Keratinocyte (primary cell): ENCODE measurements around the gene SRD5A3. TPM values are rescaled to one million over a fixed set of nuclear protein-coding genes. Genes with fewer than 3 reads are reported as not detected.

Source experiments
- DNase-seq: peaks from one replicate; pipeline ENCODE4 v3.0.0-alpha.2; 2011; ENCODE audit warnings: low read depth, missing footprints, low spot score
- FAIRE-seq: peaks from 2 replicates; lab custom pipeline; 2011; peaks lifted over from hg19 to GRCh38; lab: Jason Lieb, UNC
- H2AFZ ChIP-seq: 2 replicates; pipeline ENCODE4 v1.6.0; 2012; ENCODE audit warnings: low read length, control low read depth, inconsistent platforms; ENCODE audit not compliant: control insufficient read depth
- H3K27ac ChIP-seq: 2 replicates; pipeline ENCODE4 v1.5.1; 2011; ENCODE audit warnings: low read length; ENCODE audit not compliant: control insufficient read depth, insufficient read depth
- H3K27me3 ChIP-seq: 3 replicates; pipeline ENCODE4 v1.6.0; 2011; ENCODE audit warnings: low read length; ENCODE audit not compliant: control insufficient read depth, insufficient read depth; ENCODE audit errors: extremely low read depth
- H3K36me3 ChIP-seq, 2 experiments: 2 replicates in 1 of 2; 3 replicates in 1 of 2; pipeline ENCODE4 v1.5.1; 2011; ENCODE audit warnings: low read length in 2 of 2, mild to moderate bottlenecking in 1 of 2; ENCODE audit not compliant: control insufficient read depth in 2 of 2, insufficient read depth in 2 of 2; ENCODE audit errors: extremely low read depth in 1 of 2
- H3K4me1 ChIP-seq: 3 replicates; pipeline ENCODE4 v1.5.1; 2011; ENCODE audit warnings: low read length; ENCODE audit not compliant: control insufficient read depth, insufficient read depth; ENCODE audit errors: extremely low read depth
- H3K4me2 ChIP-seq: 3 replicates; pipeline ENCODE4 v1.6.0; 2011; ENCODE audit warnings: low read depth, low read length; ENCODE audit not compliant: control insufficient read depth, insufficient read depth; ENCODE audit errors: extremely low read depth
- H3K4me3 ChIP-seq, 3 experiments: fragments of 200-600 bp in 1 of 3; sonication (generic) in 1 of 3; 2 replicates in 2 of 3; 3 replicates in 1 of 3; pipeline ENCODE4 v1.5.1; 2011 to 2016; ENCODE audit warnings: low read length in 3 of 3, mild to moderate bottlenecking in 3 of 3, control low read depth in 2 of 3, inconsistent platforms in 1 of 3, low read depth in 1 of 3, mixed read lengths in 1 of 3, mixed run types in 1 of 3, moderate library complexity in 1 of 3; ENCODE audit not compliant: control insufficient read depth in 2 of 3, insufficient read depth in 2 of 3; ENCODE audit errors: extremely low read depth in 1 of 3
- H3K79me2 ChIP-seq: 2 replicates; pipeline ENCODE4 v1.6.0; 2012; ENCODE audit warnings: low read length; ENCODE audit not compliant: control insufficient read depth, insufficient read depth
- H3K9ac ChIP-seq: 3 replicates; pipeline ENCODE4 v1.6.0; 2011; ENCODE audit warnings: low read length; ENCODE audit not compliant: control insufficient read depth, insufficient read depth; ENCODE audit errors: extremely low read depth
- H3K9me1 ChIP-seq: 3 replicates; pipeline ENCODE4 v1.6.0; 2011; ENCODE audit warnings: low read length; ENCODE audit not compliant: control insufficient read depth, insufficient read depth; ENCODE audit errors: extremely low read depth
- H3K9me3 ChIP-seq: 2 replicates; pipeline ENCODE4 v1.5.1; 2012; ENCODE audit warnings: low read depth, low read length; ENCODE audit not compliant: control insufficient read depth
- H4K20me1 ChIP-seq: 3 replicates; pipeline ENCODE4 v1.6.0; 2011; ENCODE audit warnings: low read length; ENCODE audit not compliant: control insufficient read depth, insufficient read depth; ENCODE audit errors: extremely low read depth
- EZH2 ChIP-seq: IDR thresholded peaks from one replicate; pipeline ENCODE4 v1.6.1; 2012; ENCODE audit warnings: inconsistent platforms, mild to moderate bottlenecking, low read length, moderate library complexity
- dilution Hi-C: fragments of 300-500 bp; cut with MboI; formaldehyde crosslinking; loops from one replicate; pipeline ENCODE4 v1.7.0; 2020; ENCODE audit warnings: low sequenced_read_pairs; ENCODE audit not compliant: extremely low pct_ligation_motif_present
- polyA plus RNA-seq, 5 experiments: library from polyadenylated mRNA; depleted of rRNA in 3 of 5; stranded (reverse) in 3 of 5; stranded (forward) in 1 of 5; unstranded in 1 of 5; fragments of >200 nt; gene quantifications; 1 replicate in 1 of 5; 2 replicates in 3 of 5; 3 replicates in 1 of 5; pipeline versions ENCODE4 v1.2.1 to v1.2.3, GENCODE V29; 2011 to 2012; ENCODE audit warnings: missing spikeins in 2 of 5, low read depth in 1 of 5, low replicate concordance in 1 of 5
- TF ChIP-seq, protein P1 (sequence below), 3 experiments: IDR thresholded peaks in 1 of 3; conservative IDR thresholded peaks in 1 of 3; optimal IDR thresholded peaks in 1 of 3; 2 replicates in 2 of 3; 3 replicates in 1 of 3; pipeline versions ENCODE3 to v1.5.1; 2011; ENCODE audit warnings: low read length in 3 of 3, mild to moderate bottlenecking in 3 of 3, moderate library complexity in 2 of 3, control low read depth in 1 of 3, inconsistent platforms in 1 of 3; ENCODE audit not compliant: insufficient read depth in 2 of 3; ENCODE audit errors: extremely low read depth in 1 of 3

SRD5A3 gene
- polyA plus RNA-seq, 1 donor (not counting 4 experiments of a cell fraction or from before 2014, with no cell fraction given), result 15.6 TPM

DNA sequence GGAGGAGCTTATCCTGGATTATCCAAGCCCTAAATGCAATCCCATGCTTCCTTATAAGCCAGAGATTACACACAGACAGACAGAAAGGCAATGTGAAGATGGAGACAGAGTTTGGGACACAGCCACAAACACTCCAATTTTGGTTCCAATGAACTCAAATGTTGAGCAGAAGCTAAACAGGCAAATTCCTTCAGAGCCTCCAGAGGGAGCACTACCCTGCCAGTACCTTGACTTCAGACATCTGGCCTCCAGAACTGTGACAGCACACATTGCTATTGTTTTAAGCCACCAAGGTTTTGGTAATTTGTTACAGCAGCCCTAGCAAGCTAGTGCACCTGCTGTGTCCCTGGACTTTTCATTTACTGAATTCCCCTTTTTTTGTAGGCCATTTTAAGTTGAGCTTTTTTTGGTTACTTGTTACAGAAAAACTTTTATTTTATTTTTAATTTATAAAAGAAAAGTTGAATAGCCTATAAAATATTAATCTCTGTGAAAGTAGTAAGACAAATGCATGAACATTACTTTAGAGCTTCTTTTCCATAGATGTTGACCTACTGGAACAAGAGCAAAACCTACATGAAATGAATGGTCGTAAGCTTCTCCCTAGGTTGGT is 33.4 kb upstream of the SRD5A3 start:
- Histone ChIP-seq H3K4me1 (no peaks in the 10 kb centered on the region), H3K4me3 (no peak overlapping the region), H3K79me2 (no peaks in the 10 kb centered on the region), H2AFZ (no peak overlapping the region), H3K9me1 (no peaks in the 10 kb centered on the region), H3K27ac (no peak overlapping the region), H4K20me1 (no peaks in the 10 kb centered on the region), H3K4me2 (no peak overlapping the region), H3K9ac (no peak overlapping the region), H3K36me3 (no peaks in the 10 kb centered on the region), H3K27me3 (no peaks in the 10 kb centered on the region), H3K9me3 (no peaks in the 10 kb centered on the region)
- TF ChIP-seq EZH2, result no peak
- TF ChIP-seq, protein P1, sequence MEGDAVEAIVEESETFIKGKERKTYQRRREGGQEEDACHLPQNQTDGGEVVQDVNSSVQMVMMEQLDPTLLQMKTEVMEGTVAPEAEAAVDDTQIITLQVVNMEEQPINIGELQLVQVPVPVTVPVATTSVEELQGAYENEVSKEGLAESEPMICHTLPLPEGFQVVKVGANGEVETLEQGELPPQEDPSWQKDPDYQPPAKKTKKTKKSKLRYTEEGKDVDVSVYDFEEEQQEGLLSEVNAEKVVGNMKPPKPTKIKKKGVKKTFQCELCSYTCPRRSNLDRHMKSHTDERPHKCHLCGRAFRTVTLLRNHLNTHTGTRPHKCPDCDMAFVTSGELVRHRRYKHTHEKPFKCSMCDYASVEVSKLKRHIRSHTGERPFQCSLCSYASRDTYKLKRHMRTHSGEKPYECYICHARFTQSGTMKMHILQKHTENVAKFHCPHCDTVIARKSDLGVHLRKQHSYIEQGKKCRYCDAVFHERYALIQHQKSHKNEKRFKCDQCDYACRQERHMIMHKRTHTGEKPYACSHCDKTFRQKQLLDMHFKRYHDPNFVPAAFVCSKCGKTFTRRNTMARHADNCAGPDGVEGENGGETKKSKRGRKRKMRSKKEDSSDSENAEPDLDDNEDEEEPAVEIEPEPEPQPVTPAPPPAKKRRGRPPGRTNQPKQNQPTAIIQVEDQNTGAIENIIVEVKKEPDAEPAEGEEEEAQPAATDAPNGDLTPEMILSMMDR (optimal IDR thresholded peaks at IDR 0.05 in 1 of 3, IDR thresholded peaks at IDR 0.05 in 1 of 3, conservative IDR thresholded peaks at IDR 0.05 in 1 of 3; ENCODE audit: extremely low read depth in 1 of 3, insufficient read depth in 2 of 3, low read length in 3 of 3), result peak; percentile 67 to 87 (median 69)
- no peak for DNase-seq
- dilution Hi-C loops, result loop anchor here (25.0 kb wide), 1 partner anchor 300 kb away; no protein-coding TSS in a partner anchor
- FAIRE-seq, result peak; percentile 83

DNA sequence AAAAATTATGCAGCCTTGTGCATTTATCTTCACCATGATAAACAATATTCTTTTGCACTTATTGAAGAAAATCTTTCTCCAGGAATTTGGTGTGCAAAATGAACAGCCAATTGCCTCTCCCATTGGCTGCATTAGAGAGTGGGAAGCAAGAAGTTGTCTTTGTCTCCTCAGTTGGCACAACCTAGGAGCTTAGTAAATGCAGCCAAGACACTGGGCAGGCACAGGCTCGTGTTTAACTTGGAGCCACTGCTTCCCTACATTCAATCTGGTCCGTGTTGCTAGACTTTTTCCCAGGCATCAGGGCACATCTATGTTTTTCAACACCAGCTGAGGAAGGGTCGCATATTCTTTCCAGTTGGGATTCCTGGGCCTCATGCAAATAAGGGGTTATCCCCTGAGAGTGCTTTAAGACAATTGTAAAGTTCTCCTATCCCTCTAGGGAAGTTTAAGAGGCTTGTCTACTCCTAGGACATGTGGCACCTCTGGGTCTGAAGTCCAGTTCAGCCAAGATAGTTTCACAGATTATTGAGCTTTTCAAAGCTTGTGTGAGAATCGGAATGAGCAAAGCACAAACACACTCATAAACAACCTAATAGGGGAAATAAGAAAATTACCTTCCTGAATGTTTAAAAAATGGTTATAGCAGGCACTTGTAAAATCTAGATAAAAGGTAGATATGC is 31.8 kb upstream of the SRD5A3 start:
- Histone ChIP-seq H3K9me3 (no peaks in the 10 kb centered on the region), H3K79me2 (no peaks in the 10 kb centered on the region), H3K4me2 (no peak overlapping the region), H4K20me1 (no peaks in the 10 kb centered on the region), H2AFZ (no peak overlapping the region), H3K27me3 (no peaks in the 10 kb centered on the region), H3K27ac (no peak overlapping the region), H3K4me1 (no peaks in the 10 kb centered on the region), H3K9ac (no peak overlapping the region), H3K36me3 (no peaks in the 10 kb centered on the region), H3K4me3 (no peak overlapping the region), H3K9me1 (no peaks in the 10 kb centered on the region)
- FAIRE-seq, result no peak
- dilution Hi-C loops, result loop anchor here (25.0 kb wide), 1 partner anchor 302 kb away; no protein-coding TSS in a partner anchor
- DNase-seq, result no peak
- TF ChIP-seq, protein P1 (optimal IDR thresholded peaks at IDR 0.05 in 1 of 3, IDR thresholded peaks at IDR 0.05 in 1 of 3, conservative IDR thresholded peaks at IDR 0.05 in 1 of 3; ENCODE audit: extremely low read depth in 1 of 3, insufficient read depth in 2 of 3, low read length in 3 of 3), result no peak
- TF ChIP-seq EZH2, result no peak
